SK-N-SH treated with all-trans-retinoic acid at 6 μM for 48 hours (cell line): Measurements from ENCODE around the gene NEURL1B.

Experiments used
- ATAC-seq: fragments of 200-7000 bp; cut with Tn5 transposase; 3 replicates; pipeline ENCODE4 v1.9.1; 2020; ENCODE audit warnings: mild to moderate bottlenecking, moderate library complexity
- ARNTL ChIP-seq: fragments of 450-650 bp; formaldehyde crosslinking; IDR thresholded peaks from 2 replicates; pipeline ENCODE4 v1.5.0; 2020; ENCODE audit warnings: low read depth, mild to moderate bottlenecking, moderate library complexity, borderline replicate concordance
- BACH2 ChIP-seq: fragments of 250-450 bp; sonication (Bioruptor Pico); IDR thresholded peaks from 2 replicates; pipeline ENCODE4 v1.9.0; 2021; ENCODE audit warnings: mild to moderate bottlenecking, borderline replicate concordance
- CSRNP3 ChIP-seq: fragments of 250-450 bp; sonication (Bioruptor Pico); IDR thresholded peaks from 2 replicates; pipeline ENCODE4 v1.5.1; 2021; ENCODE audit warnings: mild to moderate bottlenecking, moderate library complexity
- GLIS3 ChIP-seq: fragments of 250-450 bp; sonication (Bioruptor Pico); IDR thresholded peaks from 2 replicates; pipeline ENCODE4 v1.5.0; 2020; ENCODE audit warnings: mild to moderate bottlenecking, moderate library complexity
- ISL1 ChIP-seq: fragments of 250-450 bp; sonication (Bioruptor Pico); IDR thresholded peaks from 2 replicates; pipeline ENCODE4 v2.1.2; 2022; ENCODE audit warnings: mild to moderate bottlenecking, moderate library complexity
- OSR1 ChIP-seq: fragments of 250-450 bp; sonication (Bioruptor Pico); IDR thresholded peaks from 2 replicates; pipeline ENCODE4 v1.8.0; 2022; ENCODE audit warnings: moderate library complexity, mild to moderate bottlenecking, inconsistent platforms
- PATZ1 ChIP-seq: fragments of 250-450 bp; sonication (Bioruptor Pico); IDR thresholded peaks from 2 replicates; pipeline ENCODE4 v1.8.0; 2020; ENCODE audit warnings: mild to moderate bottlenecking, moderate library complexity, borderline replicate concordance
- POU6F1 ChIP-seq: fragments of 250-450 bp; sonication (Bioruptor Pico); IDR thresholded peaks from 2 replicates; pipeline ENCODE4 v1.8.0; 2021; ENCODE audit warnings: low read depth, mild to moderate bottlenecking, moderate library complexity, borderline replicate concordance
- RARB ChIP-seq: fragments of 250-450 bp; sonication (Bioruptor Pico); IDR thresholded peaks from 2 replicates; pipeline ENCODE4 v1.8.0; 2021; ENCODE audit warnings: mild to moderate bottlenecking, moderate library complexity
- SNAI2 ChIP-seq: fragments of 250-450 bp; sonication (Bioruptor Pico); IDR thresholded peaks from 2 replicates; pipeline ENCODE4 v1.5.0; 2020; ENCODE audit warnings: mild to moderate bottlenecking, moderate library complexity
- TCF4 ChIP-seq: fragments of 250-450 bp; sonication (Bioruptor Pico); IDR thresholded peaks from 2 replicates; pipeline ENCODE4 v1.8.0; 2021; ENCODE audit warnings: mild to moderate bottlenecking, moderate library complexity, borderline replicate concordance
- TOX ChIP-seq: fragments of 250-450 bp; sonication (Bioruptor Pico); IDR thresholded peaks from 2 replicates; pipeline ENCODE4 v1.8.0; 2021; ENCODE audit warnings: mild to moderate bottlenecking, moderate library complexity, borderline replicate concordance
- TSHZ2 ChIP-seq: fragments of 250-450 bp; sonication (Bioruptor Pico); IDR thresholded peaks from 2 replicates; pipeline ENCODE4 v1.5.0; 2020; ENCODE audit warnings: mild to moderate bottlenecking, moderate library complexity
- ZC3H10 ChIP-seq: fragments of 250-450 bp; sonication (Bioruptor Pico); IDR thresholded peaks from 2 replicates; pipeline ENCODE4 v1.5.1; 2021; ENCODE audit warnings: mild to moderate bottlenecking, moderate library complexity
- ZFP3 ChIP-seq: fragments of 250-450 bp; sonication (Bioruptor Pico); IDR thresholded peaks from 2 replicates; pipeline ENCODE4 v1.5.0; 2020; ENCODE audit warnings: mild to moderate bottlenecking, moderate library complexity
- ZFP30 ChIP-seq: fragments of 450-650 bp; formaldehyde crosslinking; IDR thresholded peaks from 2 replicates; pipeline ENCODE4 v1.5.0; 2022; ENCODE audit warnings: mild to moderate bottlenecking, moderate library complexity
- ZNF565 ChIP-seq: fragments of 450-650 bp; formaldehyde crosslinking; conservative IDR thresholded peaks from 2 replicates; pipeline ENCODE4 v1.5.0; 2020; ENCODE audit warnings: low read depth, mild to moderate bottlenecking, moderate library complexity
- ZNF8 ChIP-seq: fragments of 450-650 bp; formaldehyde crosslinking; IDR thresholded peaks from 2 replicates; pipeline ENCODE4 v1.5.0; 2020; ENCODE audit warnings: mild to moderate bottlenecking, moderate library complexity

NEURL1B gene

GRCh38 chr5:172726966-172727365 lies 85.9 kb downstream of the NEURL1B start:
- no peak for ATAC-seq
- no peak for TF ChIP-seq CSRNP3
- TF ChIP-seq ZC3H10 (CRISPR knock-in tag): no peak
- no peak for TF ChIP-seq TOX (CRISPR knock-in tag)
- TF ChIP-seq PATZ1: no peak

GRCh38 chr5:172727551-172727950 lies 86.5 kb downstream of the NEURL1B start:
- ATAC-seq: no peak
- TF ChIP-seq ZFP3 (CRISPR knock-in tag) (no peak), PATZ1 (no peak), ZC3H10 (CRISPR knock-in tag) (no peak), ZNF8 (CRISPR knock-in tag) (no peak)

GRCh38 chr5:172728481-172729241 lies 87.6 kb downstream of the NEURL1B start:
- TF ChIP-seq CSRNP3 (no peak), RARB (CRISPR knock-in tag) (no peak), SNAI2 (no peak), ISL1 (CRISPR knock-in tag) (no peak), ZFP30 (CRISPR knock-in tag) (no peak), POU6F1 (CRISPR knock-in tag) (no peak)
- ATAC-seq: no peak

- no peak for ATAC-seq
Observed at GRCh38 chr5:172729588-172729987, 88.5 kb downstream of the NEURL1B start.

GRCh38 chr5:172730222-172730621 lies 89.2 kb downstream of the NEURL1B start:
- no peak for ATAC-seq
- TF ChIP-seq POU6F1 (CRISPR knock-in tag) (no peak), ZC3H10 (CRISPR knock-in tag) (no peak), BACH2 (CRISPR knock-in tag) (no peak), PATZ1 (no peak), ZFP3 (CRISPR knock-in tag) (no peak), TSHZ2 (CRISPR knock-in tag) (no peak), ZNF565 (no peak)

More at GRCh38 chr5:172729588-172729987, 88.5 kb downstream of the NEURL1B start:
- TF ChIP-seq ISL1 (CRISPR knock-in tag) (no peak), TCF4 (CRISPR knock-in tag) (no peak), GLIS3 (CRISPR knock-in tag) (no peak), ZC3H10 (CRISPR knock-in tag) (no peak), RARB (CRISPR knock-in tag) (no peak), ZFP30 (CRISPR knock-in tag) (no peak), ARNTL (CRISPR knock-in tag) (no peak), OSR1 (no peak), ZNF8 (CRISPR knock-in tag) (no peak)
